PC-3 (cell line): ENCODE measurements around the gene ACSS3. TPM values are rescaled to one million over a fixed set of nuclear protein-coding genes. Genes with fewer than 3 reads are reported as not detected.
"Not testable (repeated sequence)": the region's sequence is repeated elsewhere in the genome, so short reads cannot be mapped to it uniquely, and the experiment has no call there.

Source experiments
- ATAC-seq: fragments of 200-7000 bp; cut with Tn5 transposase; 2 replicates; pipeline ENCODE4 v1.9.1; 2020; ENCODE audit warnings: mild to moderate bottlenecking, moderate library complexity
- BruUV-seq: library from RNA; stranded (reverse); fragments of 400-500 nt; replicated peaks from 2 replicates; lab custom pipeline; 2021; lab: Mats Ljungman, UMichigan
- CTCF ChIA-PET: fragments of 300-600 bp; sonication (Branson Sonifier 250); formaldehyde crosslinking; loops from one replicate; lab custom pipeline; 2022; ENCODE audit warnings: antibody characterized with exemption; lab: Charles Lee
- POLR2A ChIA-PET: fragments of 300-600 bp; sonication (Branson Sonifier 250); formaldehyde crosslinking; loops from one replicate; lab custom pipeline; 2022; ENCODE audit warnings: antibody characterized with exemption; ENCODE audit not compliant: unreplicated experiment; lab: Charles Lee
- DNase-seq: peaks from one replicate; pipeline ENCODE4 v3.0.0-alpha.2; 2015
- H2AFZ ChIP-seq: fragments of 300-600 bp; sonication (generic); 2 replicates; pipeline ENCODE4 v1.6.0; 2016; ENCODE audit warnings: antibody characterized with exemption, low read length
- H3F3A ChIP-seq: fragments of 300-600 bp; sonication (generic); one replicate; pipeline ENCODE4 v1.6.0; 2017; ENCODE audit warnings: antibody characterized with exemption, low read length, control low read depth, mild to moderate bottlenecking; ENCODE audit not compliant: unreplicated experiment
- H3K27ac ChIP-seq: fragments of 300-600 bp; sonication (generic); 2 replicates; pipeline ENCODE4 v1.5.1; 2016; ENCODE audit warnings: mild to moderate bottlenecking, low read length
- H3K27me3 ChIP-seq: fragments of 300-600 bp; sonication (generic); 2 replicates; pipeline ENCODE4 v1.6.1; 2016; ENCODE audit warnings: low read length, mixed read lengths
- H3K36me3 ChIP-seq: fragments of 300-600 bp; sonication (generic); 2 replicates; pipeline ENCODE4 v1.6.1; 2016; ENCODE audit warnings: low read depth, mixed run types, low read length, mixed read lengths
- H3K4me1 ChIP-seq: fragments of 300-600 bp; sonication (generic); 2 replicates; pipeline ENCODE4 v1.5.1; 2016; ENCODE audit warnings: low read length; ENCODE audit not compliant: insufficient read depth
- H3K4me2 ChIP-seq: fragments of 300-600 bp; sonication (generic); 2 replicates; pipeline ENCODE4 v1.6.0; 2016; ENCODE audit warnings: low read length
- H3K4me3 ChIP-seq: fragments of 300-600 bp; sonication (generic); 2 replicates; pipeline ENCODE4 v1.5.1; 2016; ENCODE audit warnings: mild to moderate bottlenecking, low read length, mixed read lengths
- H3K79me2 ChIP-seq: fragments of 300-600 bp; sonication (generic); 2 replicates; pipeline ENCODE4 v1.6.1; 2017; ENCODE audit warnings: low read length, mixed read lengths
- H3K9ac ChIP-seq: fragments of 300-600 bp; sonication (generic); 2 replicates; pipeline ENCODE4 v1.6.0; 2016; ENCODE audit warnings: mild to moderate bottlenecking, low read length
- H3K9me2 ChIP-seq: fragments of 300-600 bp; sonication (generic); replicated peaks from 2 replicates; pipeline ENCODE4 v1.6.1; 2016; ENCODE audit warnings: mixed run types, low read length, mixed read lengths
- H3K9me3 ChIP-seq: fragments of 300-600 bp; sonication (generic); 2 replicates; pipeline ENCODE4 v1.6.1; 2016; ENCODE audit warnings: low read length, mixed read lengths
- H4K20me1 ChIP-seq: fragments of 300-600 bp; sonication (generic); 2 replicates; pipeline ENCODE4 v1.6.1; 2016; ENCODE audit warnings: low read length, mixed read lengths
- CTCF ChIP-seq: fragments of 300-600 bp; sonication (generic); conservative IDR thresholded peaks from 2 replicates; pipeline ENCODE4 v1.5.1; 2017; ENCODE audit warnings: antibody characterized with exemption, low read depth, mild to moderate bottlenecking, low read length
- EZH2 ChIP-seq: fragments of 300-600 bp; sonication (generic); IDR thresholded peaks from one replicate; pipeline ENCODE4 v1.6.1; 2017; ENCODE audit warnings: antibody characterized with exemption, mild to moderate bottlenecking, low read length; ENCODE audit not compliant: unreplicated experiment
- EZH2phosphoT487 ChIP-seq: fragments of 300-600 bp; sonication (generic); IDR thresholded peaks from 2 replicates; pipeline ENCODE4 v1.6.1; 2018; ENCODE audit warnings: mild to moderate bottlenecking, antibody characterized with exemption, low read length, borderline replicate concordance
- intact Hi-C: fragments of 100-400 bp; cut with micrococcal nuclease; formaldehyde crosslinking; loops from 2 replicates; pipeline ENCODE4 v1.9.0; 2023
- total RNA-seq: library from RNA; depleted of rRNA; stranded (reverse); fragments of >200 nt; gene quantifications from 2 replicates; pipeline ENCODE4 v1.2.3, GENCODE V29; 2014

ACSS3 gene
- total RNA-seq, 1 experiment from 2014 or later: not detected

- DNase-seq: no peak
- no peaks in the 10 kb centered on the region for H3F3A ChIP-seq
- no peak for ATAC-seq
These were observed 118.7 kb downstream of the ACSS3 start for GRCh38 chr12:81196595-81196994.

GRCh38 chr12:81200561-81200960 lies 122.7 kb downstream of the ACSS3 start:
- H2AFZ ChIP-seq, CTCF ChIA-PET, ATAC-seq, H3K4me3 ChIP-seq, H3K4me2 ChIP-seq, H3F3A ChIP-seq, H4K20me1 ChIP-seq, H3K9ac ChIP-seq, H3K79me2 ChIP-seq, POLR2A ChIA-PET, H3K36me3 ChIP-seq, H3K9me2 ChIP-seq, H3K27me3 ChIP-seq, DNase-seq, H3K27ac ChIP-seq, BruUV-seq, H3K9me3 ChIP-seq, H3K4me1 ChIP-seq, intact Hi-C loops: not testable (repeated sequence)

More at GRCh38 chr12:81196595-81196994, 118.7 kb downstream of the ACSS3 start:
- H3K9ac ChIP-seq: no peak overlapping the region
- no peak for TF ChIP-seq EZH2
- TF ChIP-seq EZH2phosphoT487: no peak
- TF ChIP-seq CTCF: no peak
- H3K4me3 ChIP-seq: no peak overlapping the region
- H3K9me2 ChIP-seq: no peaks in the 10 kb centered on the region
- no peaks in the 10 kb centered on the region for H3K9me3 ChIP-seq
- no peaks in the 10 kb centered on the region for H3K27me3 ChIP-seq
- H4K20me1 ChIP-seq: no peaks in the 10 kb centered on the region
- ChIA-PET CTCF (no interaction called here), POLR2A (no interaction called here)
- intact Hi-C loops: no loop called here
- no peaks in the 10 kb centered on the region for H3K36me3 ChIP-seq
- no TSS peak for BruUV-seq
- H3K4me1 ChIP-seq: no peaks in the 10 kb centered on the region
- no peak overlapping the region for H3K27ac ChIP-seq
- no peak overlapping the region for H3K4me2 ChIP-seq
- H3K79me2 ChIP-seq: no peaks in the 10 kb centered on the region
- no peak overlapping the region for H2AFZ ChIP-seq

GRCh38 chr12:81203671-81204204 lies 125.9 kb downstream of the ACSS3 start:
- CTCF ChIA-PET: no interaction called here
- Histone ChIP-seq H3K36me3 (no peaks in the 10 kb centered on the region), H3K9me3 (no peaks in the 10 kb centered on the region), H3K4me3 (no peak overlapping the region), H3K79me2 (no peaks in the 10 kb centered on the region), H3K27ac (no peak overlapping the region), H4K20me1 (no peaks in the 10 kb centered on the region), H3F3A (no peaks in the 10 kb centered on the region), H3K4me1 (no peaks in the 10 kb centered on the region), H3K4me2 (no peak overlapping the region), H3K27me3 (no peaks in the 10 kb centered on the region), H2AFZ (no peak overlapping the region), H3K9me2 (no peaks in the 10 kb centered on the region), H3K9ac (no peak overlapping the region)
- ATAC-seq: no peak
- no peak for DNase-seq
- POLR2A ChIA-PET: no interaction called here
- no TSS peak for BruUV-seq
- no peak for TF ChIP-seq EZH2phosphoT487
- no peak for TF ChIP-seq CTCF
- no peak for TF ChIP-seq EZH2
- intact Hi-C loops: no loop called here
